Heart right ventricle (tissue), 16 donors: ENCODE measurements around the gene HK1. TPM values are rescaled to one million over a fixed set of nuclear protein-coding genes. Genes with fewer than 3 reads are reported as not detected.
"Not testable (repeated sequence)": the region's sequence is repeated elsewhere in the genome, so short reads cannot be mapped to it uniquely, and the experiment has no call there.

Source experiments
- ATAC-seq, 8 donors: fragments of 200-7000 bp; cut with Tn5 transposase; one replicate each; pipeline ENCODE4 v1.9.1; 2020; ENCODE audit warnings: mild to moderate bottlenecking in 8 of 8, moderate library complexity in 8 of 8, moderate number of reproducible peaks in 1 of 8
- DNase-seq, 2 donors: peaks; one replicate each; pipeline ENCODE4 v3.0.0-alpha.2; 2020
- H3K27ac ChIP-seq, 10 donors: fragments of 200-600 bp; sonication (generic) in 2 of 10; one replicate each; pipeline versions ENCODE4 v1.5.0 to v1.8.0; 2020 to 2022; ENCODE audit warnings: mild to moderate bottlenecking in 3 of 10
- H3K27me3 ChIP-seq, 7 donors: fragments of 200-600 bp; one replicate each; pipeline ENCODE4 v1.8.0; 2021 to 2022; ENCODE audit warnings: mild to moderate bottlenecking in 2 of 7
- H3K36me3 ChIP-seq, 9 donors: fragments of 200-600 bp; sonication (generic) in 1 of 9; one replicate each; pipeline versions ENCODE4 v1.5.0 to v1.8.0; 2020 to 2022; ENCODE audit warnings: mild to moderate bottlenecking in 2 of 9
- H3K4me1 ChIP-seq, 9 donors: fragments of 200-600 bp; sonication (generic) in 1 of 9; one replicate each; pipeline versions ENCODE4 v1.5.0 to v1.8.0; 2020 to 2022; ENCODE audit warnings: mild to moderate bottlenecking in 4 of 9
- H3K4me3 ChIP-seq, 10 donors: fragments of 200-600 bp; sonication (generic) in 2 of 10; one replicate each; pipeline versions ENCODE4 v1.5.0 to v1.8.0; 2020 to 2022; ENCODE audit warnings: mild to moderate bottlenecking in 7 of 10, moderate library complexity in 2 of 10
- H3K9me3 ChIP-seq, 11 donors: fragments of 200-600 bp in 10 of 11; sonication (generic) in 2 of 11; one replicate each; pipeline versions ENCODE4 v1.5.0 to v1.8.0; 2013 to 2022; ENCODE audit warnings: mild to moderate bottlenecking in 2 of 11, control low read depth in 1 of 11, moderate library complexity in 1 of 11
- WGBS, 2 donors: extraction: QIAGEN DNeasy Blood & Tissue Kit; methylation state at CpG; one replicate each; pipeline ENCODE4 v1.1.7; 2013; ENCODE audit warnings: inconsistent platforms in 1 of 2; 5-methylcytosine and 5-hydroxymethylcytosine counted together
- intact Hi-C, 10 donors: fragments of 100-400 bp; cut with DNase I; formaldehyde crosslinking; loops; one replicate each; pipeline versions ENCODE4 v1.11.1 to v1.14.2; 2022
- polyA plus RNA-seq, 2 donors: library from polyadenylated mRNA; stranded (reverse); fragments of 200-250 nt; gene quantifications; one replicate each; pipeline ENCODE4 v1.2.3, GENCODE V29; 2013
- total RNA-seq, 10 donors: library from RNA; stranded (reverse); fragmentation: NEBNext Ultra II Directional in 3 of 10; extraction: Animal tissue kit (Norgen Biotek cat#: 25700) in 3 of 10; gene quantifications; one replicate each; pipeline versions ENCODE4 v1.2.1 to v1.2.4, GENCODE V29; 2021 to 2023
- TF ChIP-seq, protein P1 (sequence below), 9 donors: fragments of 200-600 bp; sonication (generic) in 2 of 9; IDR thresholded peaks; one replicate each; pipeline versions ENCODE4 v1.5.0 to v1.8.0; 2021 to 2022; ENCODE audit warnings: antibody characterized with exemption in 9 of 9, mild to moderate bottlenecking in 5 of 9, moderate library complexity in 1 of 9
- donor health status: Arrhythmogenic right ventricular cardiomyopathy.
- donor health status: ischemic (EF 13 %, LVEDD 7.1; RV severe dilation, severe dysfunction).
- donor health status: healthy with polysubstance abuse.
- donor health status: DM: no; HTN: yes; CAD: no.
- donor health status: DM: no; HTN: no; CAD: no.
- donor health status: ischemic (EF 25% LVEDD 6.9; RV normal size, moderate dysfunction).
- donor health status: ischemic (EF 25% LVEDD 5.7; RV mildly dilated, moderate dysfunction).
- donor health status: healthy.
- donor health status: DM: yes; HTN: yes; CAD: no.
- donor health status: Ischemic cardiomyopathy.
- donor health status: ischemic (EF 35%, LVEDD 5.7; RV mildly dilated, moderate dysfunction).
- donor health status: nonischemic (EF 11% LVEDD 7.7; RV severe dilation, severe dysfunction).
- donor health status: DM: yes; HTN: yes; CAD: no.
- donor health status: PGD.
- donor health status: ischemic (EF 29% LVEDD 5.4; RV normal size, mild dysfunction).
- donor health status: nonischemic (EF 23%, LVEDD 6.1; RV moderate dilation, normal function).

HK1 gene
- total and polyA plus RNA-seq, 12 donors, result 51.9 to 322 (median 233) TPM

- TF ChIP-seq, protein P1, sequence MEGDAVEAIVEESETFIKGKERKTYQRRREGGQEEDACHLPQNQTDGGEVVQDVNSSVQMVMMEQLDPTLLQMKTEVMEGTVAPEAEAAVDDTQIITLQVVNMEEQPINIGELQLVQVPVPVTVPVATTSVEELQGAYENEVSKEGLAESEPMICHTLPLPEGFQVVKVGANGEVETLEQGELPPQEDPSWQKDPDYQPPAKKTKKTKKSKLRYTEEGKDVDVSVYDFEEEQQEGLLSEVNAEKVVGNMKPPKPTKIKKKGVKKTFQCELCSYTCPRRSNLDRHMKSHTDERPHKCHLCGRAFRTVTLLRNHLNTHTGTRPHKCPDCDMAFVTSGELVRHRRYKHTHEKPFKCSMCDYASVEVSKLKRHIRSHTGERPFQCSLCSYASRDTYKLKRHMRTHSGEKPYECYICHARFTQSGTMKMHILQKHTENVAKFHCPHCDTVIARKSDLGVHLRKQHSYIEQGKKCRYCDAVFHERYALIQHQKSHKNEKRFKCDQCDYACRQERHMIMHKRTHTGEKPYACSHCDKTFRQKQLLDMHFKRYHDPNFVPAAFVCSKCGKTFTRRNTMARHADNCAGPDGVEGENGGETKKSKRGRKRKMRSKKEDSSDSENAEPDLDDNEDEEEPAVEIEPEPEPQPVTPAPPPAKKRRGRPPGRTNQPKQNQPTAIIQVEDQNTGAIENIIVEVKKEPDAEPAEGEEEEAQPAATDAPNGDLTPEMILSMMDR (IDR thresholded peaks at IDR 0.05), result no peak
These were observed 29.1 kb downstream of the HK1 start for GRCh38 chr10:69307434-69307833.

DNA sequence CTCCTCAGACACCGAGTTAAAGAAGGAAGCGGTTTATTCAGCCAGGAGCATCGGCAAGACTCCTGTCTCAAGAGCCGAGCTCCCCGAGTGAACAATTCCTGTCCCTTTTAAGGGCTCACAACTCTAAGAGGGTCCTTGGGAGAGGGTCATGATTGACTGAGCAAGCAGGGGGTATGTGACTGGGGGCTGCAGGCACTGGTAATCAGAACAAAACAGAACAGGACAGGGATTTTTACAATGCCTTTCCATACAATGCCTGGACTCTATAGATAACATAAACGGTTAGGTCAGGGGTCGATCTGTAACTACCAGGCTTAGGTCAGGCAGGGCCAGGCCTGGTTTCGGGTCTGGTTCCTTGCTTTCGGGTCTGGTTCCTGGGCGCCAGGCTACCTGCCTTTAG lies 30.0 kb downstream of the HK1 start:
- not testable (repeated sequence) for ATAC-seq, H3K27ac ChIP-seq, H3K9me3 ChIP-seq, H3K36me3 ChIP-seq, H3K27me3 ChIP-seq, DNase-seq, H3K4me3 ChIP-seq
- intact Hi-C loops, result loop anchor here in 3 of 10 donors (5.0 to 10.0 kb wide), 2 partner anchors 54 to 61 kb away; no protein-coding TSS in a partner anchor
- H3K4me1 ChIP-seq, result peaks cover 0 to 20% (median 7%) of the 10 kb centered on the region in 9 donors
- WGBS, 2 donors, result 94 to 97% methylated on average over 10 of the region's 10 CpGs

More at GRCh38 chr10:69307434-69307833, 29.1 kb downstream of the HK1 start:
- Histone ChIP-seq H3K4me3 (no peak overlapping the region), H3K27me3 (no peaks in the 10 kb centered on the region), H3K27ac (no peak overlapping the region), H3K9me3 (no peaks in the 10 kb centered on the region), H3K4me1 (peaks cover 0 to 20% (median 7%) of the 10 kb centered on the region in 9 donors), H3K36me3 (no peaks in the 10 kb centered on the region)
- DNase-seq (no peak), ATAC-seq (no peak)
- intact Hi-C loops, result loop anchor here in 3 of 10 donors (5.0 to 10.0 kb wide), 2 partner anchors 53 to 60 kb away; no protein-coding TSS in a partner anchor
- WGBS, 2 donors, result 87 to 90% methylated on average over 4 of the region's 4 CpGs

- Histone ChIP-seq H3K27ac (no peak overlapping the region), H3K9me3 (no peaks in the 10 kb centered on the region), H3K36me3 (no peaks in the 10 kb centered on the region), H3K27me3 (no peaks in the 10 kb centered on the region), H3K4me1 (peaks cover 0 to 20% (median 9%) of the 10 kb centered on the region in 9 donors), H3K4me3 (no peak overlapping the region)
- intact Hi-C loops, result loop anchor here in 3 of 10 donors (10.0 kb wide), 3 partner anchors 63 to 77 kb away; no protein-coding TSS in a partner anchor
- DNase-seq, result no peak
- WGBS, 2 donors, result 12 to 22% methylated on average over 4 of the region's 4 CpGs
- TF ChIP-seq, protein P1 (IDR thresholded peaks at IDR 0.05), result no peak
- ATAC-seq, result peak in 2 of 8 donors; percentile 7 to 36
These were observed 33.0 kb downstream of the HK1 start for GRCh38 chr10:69311309-69311708.

- intact Hi-C loops, result loop anchor here in 3 of 10 donors (10.0 kb wide), 3 partner anchors 62 to 78 kb away; no protein-coding TSS in a partner anchor
- H3K36me3 ChIP-seq, result no peaks in the 10 kb centered on the region
- 78 to 82% methylated on average over 4 of the region's 4 CpGs for WGBS, 2 donors
- no peak overlapping the region for H3K27ac ChIP-seq
- no peak overlapping the region for H3K4me3 ChIP-seq
- ATAC-seq (no peak), DNase-seq (no peak)
- TF ChIP-seq, protein P1 (IDR thresholded peaks at IDR 0.05), result no peak
- no peaks in the 10 kb centered on the region for H3K9me3 ChIP-seq
- peaks cover under 1 to 27% (median 19%) of the 10 kb centered on the region in 9 donors for H3K4me1 ChIP-seq
- no peaks in the 10 kb centered on the region for H3K27me3 ChIP-seq
These were observed 34.2 kb downstream of the HK1 start for GRCh38 chr10:69312528-69312927.

DNA sequence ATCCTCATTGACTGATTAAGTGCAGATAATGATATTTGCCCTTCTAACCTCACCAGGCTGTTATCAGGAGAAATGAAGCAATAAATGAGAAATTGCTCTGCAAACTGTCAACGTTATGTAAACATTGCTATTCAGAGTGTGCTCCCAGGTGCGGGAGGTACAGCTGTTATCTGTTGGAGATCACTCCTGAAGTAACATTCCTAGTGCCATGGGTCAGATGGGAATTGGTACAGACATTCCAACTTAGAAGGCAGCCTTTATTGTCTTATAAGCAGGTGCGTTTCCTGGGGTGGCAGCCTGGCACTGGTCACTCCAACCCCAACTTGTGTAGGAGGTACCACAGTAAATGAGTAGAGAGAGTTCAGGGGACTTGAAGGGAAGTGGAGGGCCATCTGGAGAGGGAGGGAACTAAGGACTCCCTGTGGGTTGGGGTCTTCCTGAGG lies 36.8 kb downstream of the HK1 start:
- TF ChIP-seq, protein P1 (IDR thresholded peaks at IDR 0.05), result no peak
- Histone ChIP-seq H3K9me3 (no peaks in the 10 kb centered on the region), H3K27ac (no peak overlapping the region), H3K4me3 (no peak overlapping the region), H3K36me3 (no peaks in the 10 kb centered on the region), H3K4me1 (peaks cover 4 to 40% (median 30%) of the 10 kb centered on the region in 9 donors), H3K27me3 (no peaks in the 10 kb centered on the region)
- no peak for ATAC-seq
- DNase-seq, result no peak
- intact Hi-C loops, result loop anchor here in 8 of 10 donors (2.0 to 10.0 kb wide), 9 partner anchors 47 to 92 kb away; no protein-coding TSS in a partner anchor
- WGBS, 2 donors, result 92 to 97% methylated on average over 3 of the region's 3 CpGs
